Neuron (in vitro differentiated cells): Measurements from ENCODE around the gene FAM83G.
"Not testable (repeated sequence)": the region's sequence is repeated elsewhere in the genome, so short reads cannot be mapped to it uniquely, and the experiment has no call there.

Experiments
- H2AFZ ChIP-seq: one replicate; pipeline ENCODE4 v1.6.1; 2013; ENCODE audit warnings: low read depth, mild to moderate bottlenecking, inconsistent platforms, low read length, moderate library complexity
- H3K27me3 ChIP-seq: one replicate; pipeline ENCODE4 v1.6.1; 2013; ENCODE audit warnings: low read length; ENCODE audit not compliant: insufficient read depth
- H3K36me3 ChIP-seq: one replicate; pipeline ENCODE4 v1.6.1; 2013; ENCODE audit warnings: low read length; ENCODE audit not compliant: insufficient read depth
- H3K4me1 ChIP-seq: one replicate; pipeline ENCODE4 v1.6.1; 2013; ENCODE audit warnings: low read length; ENCODE audit not compliant: insufficient read depth
- H3K4me3 ChIP-seq: 2 replicates; pipeline ENCODE4 v1.5.1; 2013; ENCODE audit warnings: mild to moderate bottlenecking, low read length, moderate library complexity
- H3K9me3 ChIP-seq: one replicate; pipeline ENCODE4 v1.6.1; 2013; ENCODE audit warnings: low read length

Gene FAM83G

GRCh38 chr17:18925187-18925586, 79.4 kb downstream of the FAM83G start:
- Histone ChIP-seq H3K27me3 (no peaks in the 10 kb centered on the region), H3K4me1 (peaks cover 12% of the 10 kb centered on the region), H3K9me3 (peaks cover 3% of the 10 kb centered on the region), H3K4me3 (no peak overlapping the region), H2AFZ (no peak overlapping the region), H3K36me3 (peaks cover 41% of the 10 kb centered on the region)

- Histone ChIP-seq H3K36me3 (peaks cover 33% of the 10 kb centered on the region), H3K4me1 (peaks cover 14% of the 10 kb centered on the region)
- H3K4me3 ChIP-seq, H3K27me3 ChIP-seq, H2AFZ ChIP-seq, H3K9me3 ChIP-seq: not testable (repeated sequence)
Measured at GRCh38 chr17:18922596-18922995, 82.0 kb downstream of the FAM83G start.

GRCh38 chr17:18921912-18922451, 82.6 kb downstream of the FAM83G start:
- Histone ChIP-seq H2AFZ (no peak overlapping the region), H3K4me1 (peaks cover 14% of the 10 kb centered on the region), H3K27me3 (no peaks in the 10 kb centered on the region), H3K36me3 (peaks cover 36% of the 10 kb centered on the region), H3K4me3 (no peak overlapping the region), H3K9me3 (peaks cover 3% of the 10 kb centered on the region)

GRCh38 chr17:18921485-18921884, 83.1 kb downstream of the FAM83G start:
- Histone ChIP-seq H3K4me3 (no peak overlapping the region), H2AFZ (no peak overlapping the region), H3K27me3 (no peaks in the 10 kb centered on the region), H3K4me1 (peaks cover 14% of the 10 kb centered on the region), H3K36me3 (peaks cover 34% of the 10 kb centered on the region), H3K9me3 (peaks cover under 1% of the 10 kb centered on the region)

- Histone ChIP-seq H3K27me3 (no peaks in the 10 kb centered on the region), H3K9me3 (no peaks in the 10 kb centered on the region), H3K36me3 (peaks cover 37% of the 10 kb centered on the region), H2AFZ (no peak overlapping the region), H3K4me1 (peaks cover 14% of the 10 kb centered on the region), H3K4me3 (no peak overlapping the region)
Measured at GRCh38 chr17:18920911-18921441, 83.6 kb downstream of the FAM83G start.

- Histone ChIP-seq H3K4me3 (no peak overlapping the region), H3K27me3 (no peaks in the 10 kb centered on the region), H3K4me1 (peaks cover 14% of the 10 kb centered on the region), H3K9me3 (no peaks in the 10 kb centered on the region), H3K36me3 (peaks cover 38% of the 10 kb centered on the region), H2AFZ (no peak overlapping the region)
Measured at GRCh38 chr17:18919963-18920362, 84.6 kb downstream of the FAM83G start.
